Endodermal cell (in vitro differentiated cells): ENCODE results near the gene SORCS2. TPM values are rescaled to one million over a fixed set of nuclear protein-coding genes. Genes with fewer than 3 reads are reported as not detected.

ENCODE experiments used
- DNase-seq: peaks from one replicate; pipeline ENCODE4 v3.0.0-alpha.2; 2017
- H3K27ac ChIP-seq: 2 replicates; pipeline ENCODE4 v1.5.1; 2013; ENCODE audit warnings: mild to moderate bottlenecking, low read depth, low read length, moderate library complexity
- H3K27me3 ChIP-seq: 2 replicates; pipeline ENCODE4 v1.6.1; 2013; ENCODE audit warnings: mild to moderate bottlenecking, low read length, moderate library complexity; ENCODE audit not compliant: insufficient read depth, control insufficient read depth, poor library complexity, severe bottlenecking
- H3K36me3 ChIP-seq: 2 replicates; pipeline ENCODE4 v1.7.0; 2013; ENCODE audit warnings: mild to moderate bottlenecking, low read length, moderate library complexity; ENCODE audit not compliant: control insufficient read depth, insufficient read depth
- H3K4me1 ChIP-seq: one replicate; pipeline ENCODE4 v1.7.0; 2013; ENCODE audit warnings: low read length; ENCODE audit not compliant: control insufficient read depth, insufficient read depth
- H3K4me3 ChIP-seq: 2 replicates; pipeline ENCODE4 v1.5.1; 2013; ENCODE audit warnings: mild to moderate bottlenecking, low read length, moderate library complexity
- H3K9ac ChIP-seq: 2 replicates; pipeline ENCODE4 v1.6.1; 2013; ENCODE audit warnings: mild to moderate bottlenecking, low read length, moderate library complexity; ENCODE audit not compliant: poor library complexity, severe bottlenecking; ENCODE audit errors: extremely low read depth
- H3K9me3 ChIP-seq: 2 replicates; pipeline ENCODE4 v1.6.1; 2013; ENCODE audit warnings: mild to moderate bottlenecking, low read length, moderate library complexity; ENCODE audit not compliant: control insufficient read depth
- H3K27ac Mint-ChIP-seq: 2 replicates; pipeline ENCODE4 v1.8.0; 2020; ENCODE audit warnings: mixed read lengths
- H3K27me3 Mint-ChIP-seq: 2 replicates; pipeline ENCODE4 v1.8.0; 2021; ENCODE audit warnings: mild to moderate bottlenecking, mixed read lengths; ENCODE audit not compliant: insufficient read depth
- H3K36me3 Mint-ChIP-seq: 2 replicates; pipeline ENCODE4 v1.8.0; 2020; ENCODE audit warnings: low read depth, mixed read lengths
- H3K4me1 Mint-ChIP-seq: 2 replicates; pipeline ENCODE4 v1.8.0; 2020; ENCODE audit warnings: mixed read lengths
- H3K4me3 Mint-ChIP-seq: 2 replicates; pipeline ENCODE4 v1.8.0; 2020; ENCODE audit warnings: mild to moderate bottlenecking, moderate library complexity, mixed read lengths
- H3K9me3 Mint-ChIP-seq: 2 replicates; pipeline ENCODE4 v1.8.0; 2020; ENCODE audit warnings: mild to moderate bottlenecking, mixed read lengths
- CTCF ChIP-seq: fragments of 200-600 bp; sonication (generic); conservative IDR thresholded peaks from 2 replicates; pipeline ENCODE4 v1.5.0; 2021; ENCODE audit warnings: antibody characterized with exemption, mild to moderate bottlenecking
- WGBS, 2 experiments: methylation state at CpG; one replicate each; pipeline versions ENCODE4 v1.1.5 to v1.1.7; 2013; ENCODE audit warnings: missing lambda C conversion rate in 2 of 2, mixed read lengths in 1 of 2; ENCODE audit not compliant: insufficient coverage in 1 of 2, insufficient read length in 1 of 2; 5-methylcytosine and 5-hydroxymethylcytosine counted together
- total RNA-seq, 2 donors: library from RNA; stranded (reverse); fragmentation: NEBNext Ultra II Directional in 1 of 2; extraction: Animal tissue kit (Norgen Biotek cat#: 25700) in 1 of 2; gene quantifications; 2 replicates in 1 of 2; 3 replicates in 1 of 2; pipeline ENCODE4 v1.2.1, GENCODE V29; 2021

SORCS2 gene
- total RNA-seq, 2 donors from 2014 or later, result 1.4 to 1.9 TPM

- peaks cover 74% of the 10 kb centered on the region for H3K36me3 ChIP-seq
- H3K4me1 ChIP-seq, result no peaks in the 10 kb centered on the region
- no peak overlapping the region for H3K9ac ChIP-seq
- Mint-ChIP-seq H3K4me1 (peaks cover 7% of the 10 kb centered on the region), H3K27me3 (no peaks in the 10 kb centered on the region), H3K4me3 (no peak overlapping the region), H3K27ac (no peak overlapping the region), H3K36me3 (peaks cover 70% of the 10 kb centered on the region), H3K9me3 (no peaks in the 10 kb centered on the region)
- H3K4me3 ChIP-seq, result no peak overlapping the region
- H3K27ac ChIP-seq, result no peak overlapping the region
- no peak for DNase-seq
- no peak for TF ChIP-seq CTCF
- H3K9me3 ChIP-seq, result no peaks in the 10 kb centered on the region
- no peaks in the 10 kb centered on the region for H3K27me3 ChIP-seq
- WGBS, 2 experiments, result 96 to 99% methylated on average over 8 to 9 of the region's 9 CpGs
Measured at GRCh38 chr4:7775396-7775795, 583.1 kb downstream of the SORCS2 start.

GRCh38 chr4:7777017-7777710 is 584.8 kb downstream of the SORCS2 start:
- H3K4me1 ChIP-seq, result no peaks in the 10 kb centered on the region
- Mint-ChIP-seq H3K27ac (no peak overlapping the region), H3K36me3 (peaks cover 75% of the 10 kb centered on the region), H3K4me1 (peaks cover 7% of the 10 kb centered on the region), H3K9me3 (no peaks in the 10 kb centered on the region), H3K27me3 (no peaks in the 10 kb centered on the region), H3K4me3 (no peak overlapping the region)
- no peaks in the 10 kb centered on the region for H3K27me3 ChIP-seq
- peaks cover 82% of the 10 kb centered on the region for H3K36me3 ChIP-seq
- H3K9me3 ChIP-seq, result no peaks in the 10 kb centered on the region
- TF ChIP-seq CTCF, result no peak
- no peak for DNase-seq
- no peak overlapping the region for H3K9ac ChIP-seq
- 95 to 96% methylated on average over 17 of the region's 17 CpGs for WGBS, 2 experiments
- no peak overlapping the region for H3K4me3 ChIP-seq
- no peak overlapping the region for H3K27ac ChIP-seq

- no peak for DNase-seq
- Mint-ChIP-seq H3K9me3 (no peaks in the 10 kb centered on the region), H3K36me3 (peaks cover 73% of the 10 kb centered on the region), H3K4me1 (peaks cover 7% of the 10 kb centered on the region), H3K27ac (peak overlapping the region; percentile 39), H3K27me3 (no peaks in the 10 kb centered on the region), H3K4me3 (no peak overlapping the region)
- TF ChIP-seq CTCF, result no peak
- Histone ChIP-seq H3K9ac (no peak overlapping the region), H3K4me3 (no peak overlapping the region), H3K4me1 (no peaks in the 10 kb centered on the region), H3K27ac (no peak overlapping the region), H3K36me3 (peaks cover 74% of the 10 kb centered on the region), H3K9me3 (no peaks in the 10 kb centered on the region), H3K27me3 (no peaks in the 10 kb centered on the region)
- WGBS, 2 experiments, result 91 to 94% methylated on average over 8 to 10 of the region's 10 CpGs
Measured at GRCh38 chr4:7777871-7778509, 585.7 kb downstream of the SORCS2 start.
